ENCODE measurements around the gene CCDC192.

Gene CCDC192

DNA sequence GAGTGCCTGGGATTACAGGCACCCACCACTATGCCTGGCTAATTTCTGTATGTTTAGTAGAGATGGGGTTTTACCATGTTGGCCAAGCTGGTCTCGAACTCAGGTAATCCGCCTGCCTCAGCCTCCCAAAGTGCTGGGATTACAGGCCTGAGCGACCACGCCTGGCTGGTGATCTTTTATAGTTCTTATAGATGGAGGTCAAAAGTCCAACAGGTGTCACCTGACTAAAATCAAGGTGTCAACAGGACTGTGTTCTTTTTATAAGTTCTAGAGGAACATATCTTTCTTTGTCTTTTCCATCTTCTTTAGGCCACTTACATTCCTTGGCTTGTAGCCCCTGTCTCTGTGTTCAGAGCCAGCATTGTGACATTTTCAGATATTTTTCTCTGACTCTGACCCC, 224.9 kb downstream of the CCDC192 start:
- DNase-seq, result no peak

DNA sequence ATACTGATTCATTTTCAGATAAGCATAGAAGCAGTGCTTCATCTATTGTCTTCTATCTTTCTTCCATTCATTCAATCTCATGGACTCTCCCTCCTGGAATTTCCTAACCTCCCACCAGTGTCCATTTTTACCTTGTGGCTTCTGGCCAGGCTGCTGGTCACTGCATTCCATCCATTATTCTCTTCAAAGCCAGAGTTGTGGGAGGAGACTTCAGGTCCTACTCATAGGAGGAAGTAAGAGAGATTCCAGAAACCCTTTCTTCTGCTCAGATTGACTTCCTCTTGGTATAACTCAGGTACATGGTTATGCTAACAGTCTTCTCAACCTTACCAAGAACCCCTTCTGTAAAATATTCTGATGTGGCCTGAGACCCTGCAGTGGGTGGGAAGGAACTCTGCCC, 227.1 kb downstream of the CCDC192 start:
- DNase-seq, result no peak

DNA sequence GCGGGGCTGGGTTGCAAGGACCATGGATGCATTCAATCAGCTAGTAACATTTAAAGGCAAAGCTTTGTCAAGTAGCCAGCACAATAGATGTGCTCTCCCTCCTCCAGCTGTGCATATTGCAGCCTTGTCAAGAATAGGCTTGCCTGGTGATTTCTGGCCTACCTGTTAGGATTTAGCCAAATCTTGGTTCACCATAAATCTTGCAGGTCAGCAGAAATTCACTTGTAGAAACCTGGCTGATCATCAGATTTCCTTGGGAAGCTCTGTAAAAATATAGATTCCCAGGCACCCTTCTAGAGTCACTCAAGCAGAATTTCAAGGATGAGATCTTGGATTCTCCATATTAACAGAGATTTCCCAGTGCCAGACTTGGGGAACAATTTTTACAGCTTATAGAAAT, 228.2 kb downstream of the CCDC192 start:
- no peak for DNase-seq

DNA sequence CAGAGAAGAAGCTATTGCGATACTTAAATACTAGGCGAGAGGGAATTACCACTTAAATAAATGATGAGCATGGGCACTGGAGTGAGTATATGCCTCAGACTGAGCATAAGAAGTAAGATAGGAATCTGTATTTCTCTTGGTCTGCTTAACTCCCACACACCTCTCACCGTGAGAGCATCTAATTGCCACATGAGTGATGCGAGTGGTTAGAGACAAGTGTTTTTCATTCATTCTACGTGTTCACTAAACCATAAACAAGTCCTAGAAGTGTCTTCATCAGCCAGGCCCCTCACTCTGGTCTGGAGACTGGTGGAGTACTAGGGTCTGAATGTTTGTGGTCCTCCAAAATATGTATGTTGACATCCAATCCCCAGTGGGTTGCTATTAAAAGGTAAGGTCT, 230.2 kb downstream of the CCDC192 start:
- no peak for DNase-seq

DNA sequence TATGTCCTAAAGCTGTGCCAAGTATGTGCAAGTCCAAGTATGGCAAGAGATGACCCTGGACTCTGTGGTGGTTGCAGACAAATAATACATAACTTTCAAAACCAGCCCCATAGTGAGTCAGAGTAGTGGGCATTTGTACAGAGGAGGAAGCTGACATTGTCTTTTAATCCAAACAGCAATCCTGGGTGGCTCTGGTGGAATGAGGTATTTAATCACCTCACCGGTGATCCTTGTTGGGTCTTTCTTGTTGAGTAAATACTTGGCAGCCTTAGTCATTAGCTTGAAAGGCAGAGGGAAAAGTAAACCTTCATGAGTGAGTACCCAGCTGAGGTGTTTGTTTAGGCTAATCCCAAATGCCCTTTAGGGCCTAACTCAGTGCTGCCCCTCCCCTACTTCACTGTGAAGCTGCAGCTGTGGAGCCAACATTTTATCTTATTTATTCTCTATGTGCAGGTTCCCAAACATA, 231.6 kb downstream of the CCDC192 start:
- peak; percentile 43 for DNase-seq

DNA sequence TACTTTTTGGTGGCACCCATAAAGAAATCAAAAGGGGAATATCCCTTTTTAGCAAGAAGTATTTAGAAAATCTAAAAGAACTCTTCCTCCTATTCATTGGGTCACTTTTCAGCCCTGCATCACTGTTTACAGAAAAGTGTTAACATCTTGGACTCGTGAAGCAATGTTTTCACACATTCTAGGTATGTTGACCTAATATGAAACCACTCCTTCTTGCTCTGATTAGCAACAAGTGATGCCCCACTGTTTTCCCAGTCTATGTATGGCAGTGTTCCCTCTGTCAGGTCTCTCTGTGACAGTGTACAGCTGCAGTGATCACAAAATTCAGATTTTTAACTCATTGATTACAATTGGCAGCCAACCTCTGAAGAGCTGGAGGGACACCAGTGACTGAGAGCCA, 232.2 kb downstream of the CCDC192 start:
- no peak for DNase-seq

DNA sequence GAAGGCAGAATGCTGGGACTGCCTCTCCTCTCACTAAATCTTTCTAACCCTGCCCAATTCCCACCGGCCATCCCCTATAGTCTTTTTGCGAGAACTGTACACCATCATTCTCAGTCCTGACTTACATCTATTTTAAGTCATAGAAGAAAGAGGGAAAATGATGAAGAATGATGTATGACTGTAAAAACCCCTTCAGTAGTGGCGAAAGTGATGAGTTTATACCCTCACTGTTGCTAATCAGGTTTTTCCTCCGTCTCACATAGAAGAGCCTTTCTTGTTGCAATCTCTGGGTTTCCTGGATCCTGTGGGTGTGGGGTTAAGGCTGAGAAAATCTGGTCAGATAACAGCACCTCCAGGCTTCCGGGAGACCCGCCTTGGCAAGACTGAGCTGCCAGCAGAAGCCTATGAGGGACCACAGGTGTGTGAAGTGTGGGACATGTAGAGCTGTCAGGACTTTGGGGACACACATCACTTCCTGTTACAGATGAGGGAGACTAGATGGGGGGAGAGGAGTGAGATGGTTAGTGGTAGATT, 233.3 kb downstream of the CCDC192 start:
- no peak for DNase-seq

DNA sequence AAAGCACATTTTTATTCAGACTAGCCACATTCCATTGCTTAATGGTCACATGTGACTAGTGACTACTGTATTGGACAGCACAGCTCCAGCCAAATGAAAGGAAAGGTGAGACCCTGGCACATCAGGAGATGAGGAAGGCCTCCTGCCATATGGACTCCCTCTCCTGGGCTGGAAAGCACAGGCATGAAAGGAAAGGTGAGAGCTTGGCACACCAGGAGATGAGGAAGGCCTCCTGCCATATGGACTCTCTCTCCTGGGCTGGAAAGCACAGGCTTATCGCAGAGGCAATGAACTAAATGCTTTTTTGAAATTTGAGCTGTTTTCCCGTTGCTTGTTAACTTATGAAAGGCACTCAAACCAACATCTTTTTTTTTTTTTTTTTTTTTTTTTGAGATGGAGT, 235.6 kb downstream of the CCDC192 start:
- no peak for DNase-seq

DNA sequence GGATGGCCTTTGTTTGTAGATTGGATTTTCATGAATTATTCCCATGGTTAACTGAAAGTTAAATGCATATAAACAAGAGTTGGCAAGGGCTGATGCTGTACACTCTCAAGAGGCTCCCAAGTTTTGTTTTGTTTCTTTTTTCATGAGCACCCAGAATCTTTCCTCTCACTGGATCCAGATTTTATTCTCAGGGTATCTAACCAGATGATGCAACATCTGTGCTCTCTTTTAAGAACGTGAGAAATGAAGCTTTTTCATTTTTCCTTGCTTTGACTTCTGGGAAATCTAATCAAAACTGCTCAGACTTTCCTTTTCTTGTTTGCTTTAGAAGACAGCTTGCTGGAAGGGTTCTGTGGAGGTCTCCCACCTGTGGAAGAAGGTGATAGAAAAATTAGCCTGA, 237.7 kb downstream of the CCDC192 start:
- no peak for DNase-seq

DNA sequence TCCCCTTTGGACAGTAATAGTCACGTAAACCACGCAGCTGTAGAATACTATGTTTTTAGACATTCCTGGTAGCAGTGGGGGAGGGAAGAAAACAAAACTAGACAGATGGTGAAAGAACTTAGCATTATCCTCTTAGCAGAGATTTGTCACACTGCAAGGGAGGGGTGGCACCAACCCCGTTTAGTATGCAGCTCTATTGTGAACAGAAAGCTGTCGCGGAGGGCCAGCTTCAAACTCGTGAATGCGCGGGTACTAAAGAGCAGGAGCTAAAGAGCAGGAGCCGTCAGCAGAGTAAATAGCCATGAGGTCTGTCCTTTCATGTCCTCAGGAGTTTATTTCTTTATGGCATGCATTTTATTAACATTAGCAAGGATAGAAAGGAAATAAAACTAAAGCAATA, 238.5 kb downstream of the CCDC192 start:
- peak; percentile 34 for DNase-seq

DNA sequence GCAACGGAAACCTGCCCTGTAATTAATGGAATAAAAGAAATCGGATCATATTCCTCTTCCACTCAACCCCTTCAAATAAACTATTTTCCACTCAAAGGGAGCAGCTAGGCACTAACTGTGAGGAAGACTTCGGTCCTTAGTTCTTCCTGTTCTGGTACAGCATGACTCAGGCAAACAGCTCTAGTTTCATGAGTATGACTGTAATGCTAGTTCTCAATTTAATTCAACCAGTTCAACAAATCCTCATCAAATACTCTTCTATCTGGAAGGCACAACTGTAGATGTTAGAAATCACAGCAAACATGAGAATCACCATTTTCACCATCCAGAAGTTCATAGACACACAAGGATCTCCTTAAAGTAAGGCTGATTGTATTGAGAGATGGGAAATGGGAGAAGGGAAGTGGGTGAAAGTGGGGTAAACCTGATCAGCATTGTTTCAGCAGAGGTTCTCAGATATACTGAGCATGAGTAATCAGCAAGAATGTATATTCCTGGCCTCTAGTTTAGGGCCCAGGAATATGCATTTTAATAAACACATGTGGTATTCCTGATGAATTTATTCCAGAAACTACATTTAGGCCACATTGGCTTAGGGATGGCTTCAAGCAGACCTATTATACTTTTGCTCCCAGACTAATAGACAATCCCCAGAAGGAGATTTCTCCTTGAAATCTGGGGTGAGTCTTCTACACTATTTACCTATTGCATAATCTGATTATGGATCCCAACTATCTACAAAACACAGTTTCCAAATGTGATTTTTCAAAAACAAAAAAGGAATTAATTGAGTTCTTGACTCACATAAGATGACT, 239.3 kb downstream of the CCDC192 start:
- no peak for DNase-seq

DNA sequence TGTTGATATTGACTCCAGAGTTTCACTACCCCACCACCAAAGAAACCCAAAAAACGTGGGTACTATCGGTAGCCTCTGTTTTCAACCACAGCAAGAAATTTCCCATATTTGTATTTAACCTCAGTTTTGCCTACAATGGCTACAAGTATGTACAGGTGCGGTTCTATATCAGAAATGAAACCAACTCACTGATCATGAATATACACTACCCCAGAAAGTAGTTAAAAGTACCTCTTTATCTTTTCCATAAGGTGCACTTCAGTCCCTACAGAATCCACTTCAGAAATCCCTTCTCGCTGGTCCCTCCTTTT, 239.8 kb downstream of the CCDC192 start:
- no peak for DNase-seq

DNA sequence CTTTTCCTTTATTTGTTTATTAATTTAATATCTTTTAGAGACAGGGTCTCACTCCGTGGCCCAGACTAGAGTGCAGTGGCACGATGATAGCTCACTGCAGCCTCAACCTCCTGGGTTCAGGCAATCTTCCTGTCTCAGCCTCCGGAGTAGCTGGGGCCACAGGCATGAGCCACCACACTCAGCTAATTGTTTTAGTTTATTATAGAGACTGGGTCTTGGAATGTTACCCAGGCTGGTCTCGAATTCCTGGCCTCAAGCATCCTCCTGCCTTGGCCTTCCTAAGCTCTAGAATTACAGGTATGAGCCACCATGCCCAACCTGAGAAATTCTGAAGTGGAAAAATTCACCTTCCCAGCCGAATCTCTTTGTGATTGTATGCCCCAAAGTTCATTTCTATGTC, 240.9 kb downstream of the CCDC192 start:
- no peak for DNase-seq

DNA sequence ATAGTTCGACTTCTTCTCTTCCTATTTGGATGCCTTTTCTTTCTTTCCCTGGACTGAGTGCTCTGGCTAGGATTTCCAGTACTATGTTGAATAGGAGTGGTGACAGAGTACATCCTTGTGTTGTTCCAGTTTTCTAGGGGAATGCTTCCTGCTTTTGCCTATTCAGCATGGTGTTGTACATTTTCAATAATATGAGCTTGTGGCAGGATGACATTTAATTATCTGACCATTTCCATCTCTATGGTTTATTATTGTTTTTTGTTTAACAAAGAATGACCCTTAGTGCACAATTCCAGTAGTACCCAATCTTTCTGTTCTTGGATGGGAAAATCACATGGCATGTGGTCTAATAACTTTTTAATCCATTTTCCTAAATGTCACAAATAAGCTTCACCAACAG, 244.8 kb downstream of the CCDC192 start:
- no peak for DNase-seq

DNA sequence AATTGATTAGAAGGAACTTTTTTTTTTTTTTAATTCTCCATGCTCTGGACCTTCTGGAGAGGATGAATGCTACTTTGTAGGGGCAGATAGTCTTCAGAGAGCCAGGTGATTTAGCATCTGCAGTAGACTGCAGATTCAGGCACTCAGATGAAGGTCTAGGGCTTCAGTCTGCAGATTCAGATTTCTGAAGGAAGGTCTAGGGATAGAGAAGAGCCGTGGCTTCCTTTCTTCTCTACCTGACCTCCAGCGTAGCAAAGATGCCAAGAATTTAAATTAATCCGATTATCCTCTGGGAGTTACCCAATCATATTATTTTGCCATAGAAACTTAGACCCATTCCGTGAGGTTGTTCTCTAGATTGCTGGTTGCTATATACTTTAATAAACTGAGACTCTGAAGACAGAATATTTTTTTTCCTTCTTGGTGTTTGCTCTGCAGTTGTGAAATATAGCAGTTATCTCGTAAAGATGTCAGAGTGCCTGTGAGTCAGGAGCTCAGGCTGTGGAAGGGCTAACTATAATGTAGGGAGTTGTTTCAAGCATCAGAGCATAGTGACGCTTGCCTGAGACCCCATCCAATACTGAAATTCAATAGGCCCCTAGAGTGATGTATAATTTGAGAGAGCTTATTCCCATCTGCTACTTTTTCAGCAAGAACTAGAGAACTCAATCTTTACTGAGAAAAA, 247.7 kb downstream of the CCDC192 start:
- peak; percentile 24 for DNase-seq

DNA sequence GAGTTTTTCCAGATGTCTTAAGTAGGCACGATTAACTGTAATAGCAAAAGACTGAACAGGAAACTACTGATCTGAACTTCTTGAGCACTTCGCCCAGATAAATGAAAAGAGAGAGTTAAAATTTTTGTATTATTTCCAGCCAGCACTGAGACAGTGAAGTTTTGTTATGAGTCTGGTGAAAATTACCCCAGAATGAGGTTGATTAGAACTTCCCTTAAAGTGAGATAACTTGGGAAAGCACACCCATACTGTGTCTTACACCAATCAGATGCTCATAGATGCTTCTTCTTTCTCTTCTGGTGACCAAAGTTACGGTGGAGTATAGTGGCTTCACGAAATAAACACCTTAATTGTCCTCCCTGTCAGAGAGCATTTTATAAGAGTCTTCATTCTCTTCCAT, 248.6 kb downstream of the CCDC192 start:
- no peak for DNase-seq

DNA sequence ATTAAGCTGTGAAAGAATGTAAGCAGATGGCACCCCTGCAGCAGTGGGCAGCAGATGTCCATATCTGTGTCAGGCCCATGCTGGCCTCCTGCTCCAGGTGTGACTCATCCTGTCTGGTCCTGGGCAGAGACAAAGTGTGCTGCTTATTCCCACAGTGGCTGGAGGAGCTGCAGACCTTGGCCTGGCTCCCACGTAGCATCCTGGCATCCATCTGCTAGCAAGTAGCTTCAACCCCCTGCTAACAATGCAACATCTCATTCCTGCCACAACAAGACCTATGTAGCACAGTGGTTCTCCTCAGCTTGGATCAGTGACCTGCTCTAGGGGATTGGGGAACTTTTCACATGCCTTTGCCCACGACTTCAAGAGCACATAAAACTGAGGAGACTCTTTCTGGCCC, 254.0 kb downstream of the CCDC192 start:
- DNase-seq, result no peak

DNA sequence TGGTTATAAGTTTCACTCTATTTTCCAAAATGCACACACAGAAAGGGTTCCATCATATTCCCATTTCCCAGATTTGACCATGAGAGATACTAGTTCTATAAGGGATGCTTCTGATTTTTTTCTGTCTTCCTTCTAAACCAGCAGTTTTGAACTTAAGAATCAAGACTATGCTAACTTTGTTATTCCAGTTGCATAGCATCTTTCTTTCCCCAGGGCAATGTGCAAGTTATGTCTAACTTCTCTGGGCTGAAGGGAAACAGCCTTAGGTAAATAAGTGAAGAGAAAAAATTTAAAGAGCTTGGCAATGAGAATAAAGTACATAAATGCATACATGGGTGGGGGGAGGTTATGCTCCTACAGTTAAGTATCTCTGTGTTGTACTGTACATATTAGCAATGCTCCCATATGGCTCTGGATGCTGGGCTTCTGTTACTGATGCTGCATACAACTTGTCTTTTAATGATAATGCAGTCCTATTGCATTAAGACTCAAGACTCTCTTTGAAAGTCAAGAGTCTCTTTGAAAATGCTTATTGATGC, 254.6 kb downstream of the CCDC192 start:
- no peak for DNase-seq

DNA sequence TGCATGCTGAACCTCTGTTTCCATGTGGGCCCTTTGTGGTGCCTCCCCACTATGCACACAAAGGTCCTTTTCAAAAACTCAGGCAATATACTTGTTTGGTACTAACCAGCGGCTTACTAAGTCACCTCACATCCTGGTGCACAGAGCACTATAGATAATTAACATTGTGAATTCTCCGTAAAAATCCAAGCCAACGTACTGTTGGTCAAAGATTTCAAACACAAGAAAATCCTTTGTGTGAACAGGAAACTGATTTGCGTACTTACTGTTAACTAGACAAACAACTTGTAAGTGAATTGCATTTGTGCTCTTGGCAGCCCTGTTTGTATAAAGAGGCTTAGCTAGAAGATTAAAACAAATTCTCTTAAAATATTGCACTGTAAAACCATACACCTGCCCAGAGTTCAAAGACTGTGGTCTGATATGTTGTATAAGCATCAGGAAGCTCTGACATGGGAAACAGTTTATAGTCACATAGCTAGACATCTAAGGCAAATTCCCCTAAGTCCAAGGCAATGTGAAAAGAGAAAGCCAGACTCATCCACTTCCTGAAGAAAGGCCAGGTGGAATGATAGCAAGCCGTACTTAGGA, 255.3 kb downstream of the CCDC192 start:
- no peak for DNase-seq

DNA sequence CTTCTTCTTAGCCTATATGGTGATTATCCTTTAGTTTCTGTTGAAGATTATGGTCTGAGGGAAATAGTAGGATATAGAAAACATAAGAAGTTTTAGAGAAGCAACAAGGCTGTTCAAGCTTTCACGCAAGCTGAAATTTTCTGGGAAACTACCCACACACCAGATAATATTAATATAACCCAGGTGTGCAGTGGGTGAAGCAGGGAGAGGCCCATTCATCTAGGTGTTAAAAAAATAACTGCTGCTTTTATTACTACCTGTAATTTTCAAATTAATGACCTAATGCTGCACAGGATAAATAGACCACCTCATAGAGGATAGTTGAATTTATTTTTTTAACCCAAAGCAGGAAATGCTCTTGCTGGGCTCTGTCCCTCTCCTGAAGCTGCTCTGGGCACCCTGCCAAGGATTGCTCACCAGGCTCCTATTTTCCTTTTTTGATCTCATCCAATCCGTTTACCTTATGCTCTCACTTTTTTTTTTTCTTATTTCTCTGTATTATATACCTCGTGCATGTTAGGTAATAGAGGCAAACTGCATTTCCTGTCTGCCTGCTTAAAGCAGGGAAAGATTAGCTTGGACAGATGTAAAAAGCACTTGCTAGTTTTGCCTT, 256.1 kb downstream of the CCDC192 start:
- DNase-seq, result peak; percentile 85

DNA sequence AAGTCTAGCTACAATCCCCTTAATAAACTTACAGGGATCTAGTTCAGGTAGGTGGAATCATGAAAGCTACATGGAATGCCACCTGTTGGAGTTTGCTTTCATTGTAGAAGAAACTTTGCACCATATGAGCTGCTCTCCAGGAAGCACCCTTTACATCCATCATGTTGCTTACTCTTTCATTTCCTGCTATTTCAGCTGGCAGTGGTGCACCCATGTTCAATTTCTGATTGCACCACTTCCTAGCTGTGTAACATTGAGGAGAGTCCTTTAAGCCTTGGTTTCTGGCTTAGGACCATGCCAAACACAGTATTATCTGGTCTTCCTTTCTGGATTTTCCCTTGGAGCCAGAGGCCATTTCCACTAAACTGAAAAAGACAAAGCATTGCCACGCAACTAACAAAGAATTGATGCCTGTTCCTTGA, 257.1 kb downstream of the CCDC192 start:
- DNase-seq, result no peak

DNA sequence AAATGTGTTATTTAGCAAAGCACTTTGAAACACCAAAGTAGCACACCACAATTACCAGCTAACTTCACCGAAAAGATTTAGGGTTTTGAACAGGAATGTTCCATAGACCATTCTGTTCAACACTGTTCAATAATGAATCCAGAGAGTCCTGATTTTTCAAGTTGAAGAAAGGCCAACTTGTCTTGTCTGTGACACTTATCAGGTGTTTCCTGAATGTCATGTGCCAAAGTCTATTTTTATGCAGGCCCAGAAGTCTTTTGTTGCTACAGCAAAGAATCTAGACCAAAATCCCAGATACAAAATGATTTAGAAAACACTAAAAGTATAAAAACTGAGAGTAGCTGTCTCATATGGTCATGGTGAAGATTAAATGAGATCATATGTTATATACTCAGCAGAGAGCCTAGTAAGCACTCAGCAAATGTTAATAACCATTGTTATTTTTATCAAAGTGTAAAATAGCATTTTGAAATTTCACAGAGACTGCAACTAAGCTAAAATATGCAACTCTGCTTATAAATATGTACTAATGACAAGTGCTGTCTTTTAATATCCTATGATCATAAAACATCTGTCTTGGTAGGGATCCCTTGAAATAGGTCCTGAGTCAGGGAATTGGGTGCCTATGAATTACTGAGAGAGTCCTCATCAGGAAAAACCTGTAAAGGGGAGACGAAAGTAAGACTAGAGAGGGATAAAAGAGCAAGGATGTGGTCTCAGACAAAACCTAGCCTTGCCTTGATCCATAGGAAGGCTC, 258.0 kb downstream of the CCDC192 start:
- no peak for DNase-seq

DNA sequence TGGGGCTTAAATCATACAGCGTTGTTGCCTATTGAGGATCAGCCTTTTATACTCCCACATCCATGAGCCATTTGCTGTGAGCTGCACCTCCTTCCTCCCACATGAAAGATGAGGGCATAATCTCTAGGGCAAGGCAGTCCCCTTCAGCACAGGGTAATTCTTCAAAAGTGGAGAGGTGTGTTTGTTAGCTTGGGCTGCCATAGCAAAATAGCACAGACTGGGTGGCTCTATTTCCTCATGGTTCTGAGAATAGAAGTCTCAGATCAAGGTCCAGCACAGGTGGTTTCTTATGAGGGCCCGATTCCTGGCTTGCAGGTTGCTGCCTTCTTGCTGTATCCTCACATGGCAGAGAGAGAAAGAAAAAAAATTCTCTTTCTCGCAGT, 258.6 kb downstream of the CCDC192 start:
- DNase-seq, result no peak

All from fibroblast of skin of right quadriceps (primary cell).